K562 (cell line): ENCODE data around the gene CDCA4. TPM values are rescaled to one million over a fixed set of nuclear protein-coding genes. Genes with fewer than 3 reads are reported as not detected.
A peak's percentile ranks its signal among the peaks of the same experiment; 100 is the strongest.

ENCODE experiments used
- ATAC-seq: fragments of 200-7000 bp; cut with Tn5 transposase; 3 replicates; pipeline ENCODE4 v1.9.1; 2020; ENCODE audit warnings: moderate library complexity
- BruUV-seq: library from RNA; stranded (reverse); fragments of 400-500 nt; replicated peaks from 2 replicates; lab custom pipeline; 2021; lab: Mats Ljungman, UMichigan
- CTCF ChIA-PET: fragments of 300-600 bp; formaldehyde crosslinking; extraction: SDS; loops from one replicate; lab custom pipeline; 2021; ENCODE audit warnings: low intra/inter-chr PET ratio; lab: Yijun Ruan, JAX
- POLR2A ChIA-PET: fragments of 300-600, 350-650 bp; sonication (Branson Sonifier 250); formaldehyde crosslinking; extraction: SDS; loops from one replicate; lab custom pipeline; 2021; ENCODE audit warnings: antibody characterized with exemption, inconsistent platforms; lab: Yijun Ruan, JAX
- DNase-seq, 4 experiments: peaks; one replicate each; pipeline versions ENCODE4 v3.0.0 to v3.0.0-alpha.2; 2011 to 2018; ENCODE audit warnings: low spot score in 3 of 4, mixed read lengths in 3 of 4; ENCODE audit errors: extremely low read depth in 1 of 4
- FAIRE-seq: peaks from 2 replicates; lab custom pipeline; 2011; peaks lifted over from hg19 to GRCh38; lab: Jason Lieb, UNC
- H2AFZ ChIP-seq: 2 replicates; pipeline ENCODE4 v1.6.0; 2011; ENCODE audit warnings: low read depth, low read length, control low read depth, inconsistent platforms
- H3K27ac ChIP-seq: fragments of 200-600 bp; 3 replicates; pipeline ENCODE4 v1.8.0; 2011; ENCODE audit warnings: low read depth, mild to moderate bottlenecking, control low read depth, inconsistent platforms, low read length, moderate library complexity, mixed read lengths; ENCODE audit errors: extremely low read depth
- H3K27me3 ChIP-seq, 2 experiments: fragments of 300-600 bp in 1 of 2; 2 replicates in 1 of 2; 3 replicates in 1 of 2; pipeline versions ENCODE4 v1.6.0 to v1.8.0; 2011; ENCODE audit warnings: inconsistent platforms in 2 of 2, low read length in 2 of 2, mild to moderate bottlenecking in 1 of 2, mixed read lengths in 1 of 2, moderate library complexity in 1 of 2; ENCODE audit not compliant: control insufficient read depth in 2 of 2, insufficient read depth in 2 of 2
- H3K36me3 ChIP-seq: fragments of 300-600 bp; 3 replicates; pipeline ENCODE4 v1.8.0; 2011; ENCODE audit warnings: mild to moderate bottlenecking, low read length, inconsistent platforms; ENCODE audit not compliant: control insufficient read depth, insufficient read depth
- H3K4me1 ChIP-seq, 2 experiments: fragments of 200-600 bp in 1 of 2; replicated peaks in 1 of 2; 2 replicates in 1 of 2; 3 replicates in 1 of 2; pipeline versions ENCODE4 v1.5.1 to v1.8.0; 2011; ENCODE audit warnings: inconsistent platforms in 2 of 2, low read length in 2 of 2, mild to moderate bottlenecking in 1 of 2, mixed read lengths in 1 of 2, moderate library complexity in 1 of 2; ENCODE audit not compliant: control insufficient read depth in 2 of 2, insufficient read depth in 2 of 2
- H3K4me2 ChIP-seq: 2 replicates; pipeline ENCODE4 v1.6.1; 2011; ENCODE audit warnings: low read length, control low read depth, inconsistent platforms, mixed read lengths; ENCODE audit not compliant: insufficient read depth
- H3K4me3 ChIP-seq: fragments of 200-600 bp; sonication (generic), shearing (Covaris generic); 2 replicates; pipeline ENCODE4 v1.5.1; 2016; ENCODE audit warnings: control low read depth, inconsistent platforms
- H3K79me2 ChIP-seq: fragments of 200-600 bp; 3 replicates; pipeline ENCODE4 v1.8.0; 2011; ENCODE audit warnings: low read length, inconsistent platforms; ENCODE audit not compliant: control insufficient read depth, insufficient read depth
- H3K9ac ChIP-seq, 2 experiments: 2 replicates each; pipeline versions ENCODE4 v1.6.0 to v1.6.1; 2011; ENCODE audit warnings: low read depth in 2 of 2, low read length in 2 of 2, control low read depth in 1 of 2, inconsistent platforms in 1 of 2, mild to moderate bottlenecking in 1 of 2, mixed read lengths in 1 of 2; ENCODE audit not compliant: insufficient read depth in 1 of 2
- H3K9me1 ChIP-seq: one replicate; pipeline ENCODE4 v1.6.0; 2011; ENCODE audit warnings: inconsistent platforms, mild to moderate bottlenecking, low read length, moderate library complexity; ENCODE audit not compliant: control insufficient read depth, insufficient read depth
- H3K9me3 ChIP-seq: replicated peaks from 2 replicates; pipeline ENCODE4 v1.5.1; 2011; ENCODE audit warnings: low read depth, low read length, inconsistent platforms; ENCODE audit not compliant: control insufficient read depth, insufficient read depth
- H4K20me1 ChIP-seq: replicated peaks from 2 replicates; pipeline ENCODE4 v1.6.1; 2011; ENCODE audit warnings: low read length, inconsistent platforms, mixed read lengths; ENCODE audit not compliant: control insufficient read depth, insufficient read depth
- CBFA2T2 ChIP-seq: fragments of 450-650 bp; conservative IDR thresholded peaks from 2 replicates; pipeline ENCODE4 v1.6.1; 2017; ENCODE audit warnings: mild to moderate bottlenecking
- L3MBTL2 ChIP-seq: fragments of 450-650 bp; IDR thresholded peaks from 2 replicates; pipeline ENCODE4 v1.6.1; 2016; ENCODE audit warnings: mild to moderate bottlenecking, moderate library complexity
- MGA ChIP-seq: fragments of 450-650 bp; IDR thresholded peaks from 2 replicates; pipeline ENCODE4 v1.6.1; 2016; ENCODE audit warnings: mild to moderate bottlenecking, moderate library complexity
- NFYB ChIP-seq: IDR thresholded peaks from 2 replicates; pipeline ENCODE4 v1.6.1; 2011; ENCODE audit warnings: mild to moderate bottlenecking, moderate library complexity; ENCODE audit not compliant: insufficient read length; ENCODE audit errors: extremely low read depth
- ZNF121 ChIP-seq: sonication (generic); formaldehyde crosslinking; conservative IDR thresholded peaks from 2 replicates; pipeline ENCODE4 v1.8.0; 2022; ENCODE audit warnings: missing genetic modification reagents
- ZNF197 ChIP-seq: fragments of 200-800 bp; sonication (Bioruptor generic); IDR thresholded peaks from 2 replicates; pipeline ENCODE4 v1.6.1; 2016; ENCODE audit warnings: low read depth, missing genetic modification characterization, missing compliant biosample characterization
- WGBS: fragments of 100-300 bp; shearing (Covaris generic); methylation state at CpG from one replicate; pipeline ENCODE4 v1.1.6; 2016; ENCODE audit warnings: low coverage, mixed read lengths; ENCODE audit not compliant: insufficient coverage; ENCODE audit errors: missing lambda C conversion rate; 5-methylcytosine and 5-hydroxymethylcytosine counted together
- in situ Hi-C: fragments of 300-500 bp; cut with MboI; formaldehyde crosslinking; loops from 4 replicates; pipeline ENCODE4 v1.15.0; 2018; ENCODE audit warnings: inconsistent platforms, mixed read lengths
- intact Hi-C: fragments of 100-400 bp; cut with micrococcal nuclease; formaldehyde crosslinking; loops from 2 replicates; pipeline ENCODE4 v1.14.2; 2022
- polyA plus RNA-seq, 8 experiments: library from polyadenylated mRNA; depleted of rRNA in 4 of 8; stranded (reverse) in 5 of 8; unstranded in 3 of 8; fragments of >200 nt; fragmentation: Nextera tagmentation in 2 of 8; fragmentation: Illumina TruSeq in 1 of 8; extraction: Ambion mirVana in 2 of 8; extraction: Trizol in 1 of 8; gene quantifications; 2 replicates each; pipeline versions ENCODE4 v1.2.1 to v1.2.3, GENCODE V29; 2011 to 2014; ENCODE audit warnings: inconsistent platforms in 1 of 8, missing spikeins in 1 of 8
- total RNA-seq, 7 experiments: library from RNA; depleted of rRNA in 6 of 7; stranded (reverse); fragments of >200 nt in 6 of 7; fragmentation: Illumina TruSeq in 2 of 7; extraction: Trizol in 2 of 7; gene quantifications; 2 replicates each; pipeline versions ENCODE4 v1.2.1 to v1.2.3, GENCODE V29; 2011 to 2021; ENCODE audit warnings: low replicate concordance in 1 of 7

CDCA4 gene
- total and polyA plus RNA-seq, 9 of the 15 experiments (the other 6 are each of a cell fraction or from before 2014, with no cell fraction given) = 6.6 to 44.2 (median 23.0) TPM

DNA sequence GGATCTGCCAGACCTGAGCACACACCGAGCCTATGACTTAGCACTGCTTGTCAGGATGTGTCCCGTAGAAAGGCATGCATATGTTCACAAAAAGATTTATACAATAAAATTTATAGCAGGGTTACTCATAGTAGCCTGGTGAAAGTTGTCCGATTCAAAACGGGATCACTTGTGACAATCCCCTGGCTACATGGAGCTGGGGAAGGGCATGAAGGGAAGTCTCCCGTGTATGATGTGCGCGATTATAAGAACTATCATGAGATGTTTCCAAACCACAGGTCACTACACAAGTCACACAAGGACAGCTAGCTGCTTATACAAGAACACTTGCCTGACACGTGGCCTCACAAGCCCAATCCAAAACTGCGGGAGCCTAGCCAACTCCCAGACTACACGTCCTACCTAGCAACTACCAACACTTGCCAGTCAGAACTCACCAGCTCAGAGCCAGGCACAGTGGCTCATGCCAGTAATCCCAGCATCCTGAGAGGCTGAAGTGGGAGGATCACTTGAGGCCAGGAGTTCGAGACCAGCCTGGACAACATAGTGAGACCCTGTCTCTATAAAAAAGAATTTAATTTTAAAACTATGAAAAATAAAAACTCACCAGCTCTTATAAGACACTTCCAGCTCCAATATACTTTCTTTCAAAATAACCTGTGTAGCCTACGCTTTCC, 7.5 kb upstream of the CDCA4 start:
- CTCF ChIA-PET = no interaction called here
- in situ Hi-C loops = no loop called here
- intact Hi-C loops = no loop called here

More for the DNA sequence above, 7.5 kb upstream of the CDCA4 start:
- Histone ChIP-seq H3K36me3 (no peaks in the 10 kb centered on the region), H2AFZ (peak overlapping the region; percentile 52; the same call in 1 of the 2 replicates), H3K4me2 (no peak overlapping the region), H4K20me1 (no peaks in the 10 kb centered on the region), H3K27ac (no peak overlapping the region), H3K4me1 (no peaks in the 10 kb centered on the region), H3K27me3 (no peaks in the 10 kb centered on the region), H3K4me3 (no peak overlapping the region), H3K9me1 (no peaks in the 10 kb centered on the region), H3K9ac (no peak overlapping the region), H3K9me3 (no peaks in the 10 kb centered on the region), H3K79me2 (no peaks in the 10 kb centered on the region)
- DNase-seq (no peak), FAIRE-seq (no peak), ATAC-seq (no peak)
- WGBS = 38% methylated on average over 11 of the region's 12 CpGs
- TF ChIP-seq L3MBTL2 (peak; percentile 41), NFYB (peak; percentile 28), CBFA2T2 (no peak), ZNF121 (CRISPR knock-in tag) (peak; percentile 55), MGA (peak; percentile 22; the same call in 1 of the 2 replicates), ZNF197 (no peak)
- no TSS peak for BruUV-seq
- POLR2A ChIA-PET = interaction anchor here (0.8 to 1.2 kb wide), 3 partner anchors 9 to 24 kb away, joined by 3 read pairs; no protein-coding TSS in a partner anchor
